HG03354 (cell line): ENCODE results near the gene MRPL19.

Experiments used
- ATAC-seq: cut with Tn5 transposase; IDR thresholded peaks from one replicate; pipeline ENCODE4 v1.9.1; 2021; ENCODE audit warnings: mild to moderate bottlenecking; ENCODE audit not compliant: unreplicated experiment, poor library complexity, severe bottlenecking

The MRPL19 gene

GRCh38 chr2:75720525-75720924, 73.9 kb downstream of the MRPL19 start:
- no peak for ATAC-seq

GRCh38 chr2:75722687-75723086, 76.1 kb downstream of the MRPL19 start:
- no peak for ATAC-seq

- no peak for ATAC-seq
Measured at GRCh38 chr2:75728614-75729419, 82.2 kb downstream of the MRPL19 start.

GRCh38 chr2:75729861-75730260, 83.3 kb downstream of the MRPL19 start:
- ATAC-seq, result no peak

- ATAC-seq, result no peak
Measured at GRCh38 chr2:75736276-75736675, 89.7 kb downstream of the MRPL19 start.

GRCh38 chr2:75737961-75738360, 91.4 kb downstream of the MRPL19 start:
- no peak for ATAC-seq
